Measurements from ENCODE around the gene PNPLA2. TPM values are rescaled to one million over a fixed set of nuclear protein-coding genes. Genes with fewer than 3 reads are reported as not detected.

Gene PNPLA2
- total RNA-seq, 2 experiments from 2014 or later: 19.8 to 41.2 TPM

DNA sequence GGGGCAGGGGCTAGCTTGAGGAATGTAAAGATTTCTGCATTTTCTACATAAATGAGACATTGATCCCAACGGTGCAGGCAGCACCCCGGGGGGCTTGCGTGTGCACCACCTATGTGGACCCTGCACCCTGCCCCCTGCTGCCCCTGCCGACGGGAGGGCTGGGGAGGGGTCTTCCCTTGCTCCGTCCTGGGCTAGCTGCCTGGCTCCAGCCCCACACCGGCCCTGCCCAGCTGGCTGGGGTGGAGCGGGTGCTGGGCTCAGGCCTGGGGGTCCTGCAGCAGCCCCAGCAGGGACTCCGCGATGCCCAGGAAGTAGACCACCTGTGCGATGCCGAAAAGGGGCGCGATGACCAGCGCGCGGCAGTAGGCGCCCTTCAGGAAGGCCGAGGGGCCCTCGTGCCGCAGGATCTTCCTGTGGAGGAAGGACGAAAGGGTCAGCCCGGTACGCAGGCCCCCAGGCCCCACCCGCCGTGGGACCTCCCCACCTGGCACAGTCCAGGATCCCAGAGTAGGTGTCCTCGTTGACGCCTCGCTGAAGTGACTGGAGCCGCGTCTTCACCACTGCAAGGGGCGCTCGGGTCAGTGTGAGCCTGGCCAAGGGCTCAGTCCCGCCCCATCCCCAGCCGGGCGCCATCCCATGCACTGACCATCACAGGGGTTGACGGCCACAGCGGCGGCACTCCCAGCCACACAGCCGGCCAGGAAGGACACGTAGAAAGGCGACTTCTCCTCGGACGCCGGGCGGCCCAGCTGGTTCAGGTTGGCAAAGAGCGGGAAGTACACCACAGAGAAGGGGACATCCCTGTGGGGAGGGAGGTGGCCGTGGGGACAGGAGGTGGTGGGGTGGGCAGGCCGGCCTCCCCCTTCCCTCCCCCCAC is 26.8 kb upstream of the PNPLA2 start:
- no peak for DNase-seq (ENCODE audit: low spot score)
- Histone ChIP-seq H3K79me2 (ENCODE audit: insufficient read depth, low read depth, low read length) (peaks cover 20% of the 10 kb centered on the region), H3K27ac (ENCODE audit: low read depth, low read length, poor library complexity, severe bottlenecking) (no peak overlapping the region), H3K4me1 (ENCODE audit: insufficient read depth, low read length, poor library complexity, severe bottlenecking) (peaks cover 41% of the 10 kb centered on the region), H3K9me2 (ENCODE audit: insufficient read depth, low read length) (no peaks in the 10 kb centered on the region), H3K4me2 (ENCODE audit: low read length) (no peak overlapping the region), H3K9me3 (ENCODE audit: low read length) (no peaks in the 10 kb centered on the region), H3K36me3 (ENCODE audit: insufficient read depth, low read length) (peaks cover 30% of the 10 kb centered on the region; the same call in 1 of the 2 replicates), H4K20me1 (ENCODE audit: insufficient read depth, low read length) (no peaks in the 10 kb centered on the region), H3K4me3 (ENCODE audit: low read depth, low read length, poor library complexity, severe bottlenecking) (no peak overlapping the region), H2AFZ (ENCODE audit: low read length) (no peak overlapping the region)
- ChIA-PET POLR2A (no interaction called here), CTCF (ENCODE audit: unreplicated experiment) (no interaction called here)
- intact Hi-C loops (cut with micrococcal nuclease; ENCODE audit: unreplicated experiment): no loop called here
- no peak for TF ChIP-seq EZH2phosphoT487 (IDR thresholded peaks at IDR 0.05; ENCODE audit: borderline replicate concordance, low read depth, low read length)
- TF ChIP-seq, protein P1, sequence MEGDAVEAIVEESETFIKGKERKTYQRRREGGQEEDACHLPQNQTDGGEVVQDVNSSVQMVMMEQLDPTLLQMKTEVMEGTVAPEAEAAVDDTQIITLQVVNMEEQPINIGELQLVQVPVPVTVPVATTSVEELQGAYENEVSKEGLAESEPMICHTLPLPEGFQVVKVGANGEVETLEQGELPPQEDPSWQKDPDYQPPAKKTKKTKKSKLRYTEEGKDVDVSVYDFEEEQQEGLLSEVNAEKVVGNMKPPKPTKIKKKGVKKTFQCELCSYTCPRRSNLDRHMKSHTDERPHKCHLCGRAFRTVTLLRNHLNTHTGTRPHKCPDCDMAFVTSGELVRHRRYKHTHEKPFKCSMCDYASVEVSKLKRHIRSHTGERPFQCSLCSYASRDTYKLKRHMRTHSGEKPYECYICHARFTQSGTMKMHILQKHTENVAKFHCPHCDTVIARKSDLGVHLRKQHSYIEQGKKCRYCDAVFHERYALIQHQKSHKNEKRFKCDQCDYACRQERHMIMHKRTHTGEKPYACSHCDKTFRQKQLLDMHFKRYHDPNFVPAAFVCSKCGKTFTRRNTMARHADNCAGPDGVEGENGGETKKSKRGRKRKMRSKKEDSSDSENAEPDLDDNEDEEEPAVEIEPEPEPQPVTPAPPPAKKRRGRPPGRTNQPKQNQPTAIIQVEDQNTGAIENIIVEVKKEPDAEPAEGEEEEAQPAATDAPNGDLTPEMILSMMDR (conservative IDR thresholded peaks at IDR 0.05; ENCODE audit: low read length): no peak
- BruUV-seq (replicated peaks): no TSS peak

DNA sequence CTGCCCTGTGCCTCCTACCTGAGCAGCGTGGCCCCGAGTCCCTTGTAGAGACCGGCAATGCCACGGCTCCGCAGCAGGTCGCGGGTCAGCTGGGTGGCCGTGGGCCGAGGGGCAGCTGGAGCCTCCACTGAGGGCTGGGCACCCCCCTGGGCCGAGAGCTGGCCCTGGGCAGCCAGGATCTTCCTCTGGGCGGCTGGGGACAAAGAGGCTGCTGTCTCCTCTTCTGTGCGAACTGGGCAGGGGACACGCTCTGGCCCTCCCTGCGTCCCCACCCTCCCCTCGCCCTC is 26.2 kb upstream of the PNPLA2 start:
- no peak for DNase-seq (ENCODE audit: low spot score)
- BruUV-seq (replicated peaks): no TSS peak
- ChIA-PET POLR2A (no interaction called here), CTCF (ENCODE audit: unreplicated experiment) (no interaction called here)
- H3K9me3 ChIP-seq (ENCODE audit: low read length): no peaks in the 10 kb centered on the region
- H3K27ac ChIP-seq (ENCODE audit: low read depth, low read length, poor library complexity, severe bottlenecking): no peak overlapping the region
- peaks cover 41% of the 10 kb centered on the region for H3K4me1 ChIP-seq (ENCODE audit: insufficient read depth, low read length, poor library complexity, severe bottlenecking)
- no peak overlapping the region for H3K4me3 ChIP-seq (ENCODE audit: low read depth, low read length, poor library complexity, severe bottlenecking)
- H3K36me3 ChIP-seq (ENCODE audit: insufficient read depth, low read length): peaks cover 28% of the 10 kb centered on the region; the same call in 1 of the 2 replicates
- no peaks in the 10 kb centered on the region for H3K9me2 ChIP-seq (ENCODE audit: insufficient read depth, low read length)
- H3K4me2 ChIP-seq (ENCODE audit: low read length): no peak overlapping the region
- TF ChIP-seq, protein P1 (conservative IDR thresholded peaks at IDR 0.05; ENCODE audit: low read length): no peak
- TF ChIP-seq EZH2phosphoT487 (IDR thresholded peaks at IDR 0.05; ENCODE audit: borderline replicate concordance, low read depth, low read length): no peak
- H2AFZ ChIP-seq (ENCODE audit: low read length): no peak overlapping the region
- intact Hi-C loops (cut with micrococcal nuclease; ENCODE audit: unreplicated experiment): no loop called here
- no peaks in the 10 kb centered on the region for H4K20me1 ChIP-seq (ENCODE audit: insufficient read depth, low read length)
- H3K79me2 ChIP-seq (ENCODE audit: insufficient read depth, low read depth, low read length): peaks cover 22% of the 10 kb centered on the region

DNA sequence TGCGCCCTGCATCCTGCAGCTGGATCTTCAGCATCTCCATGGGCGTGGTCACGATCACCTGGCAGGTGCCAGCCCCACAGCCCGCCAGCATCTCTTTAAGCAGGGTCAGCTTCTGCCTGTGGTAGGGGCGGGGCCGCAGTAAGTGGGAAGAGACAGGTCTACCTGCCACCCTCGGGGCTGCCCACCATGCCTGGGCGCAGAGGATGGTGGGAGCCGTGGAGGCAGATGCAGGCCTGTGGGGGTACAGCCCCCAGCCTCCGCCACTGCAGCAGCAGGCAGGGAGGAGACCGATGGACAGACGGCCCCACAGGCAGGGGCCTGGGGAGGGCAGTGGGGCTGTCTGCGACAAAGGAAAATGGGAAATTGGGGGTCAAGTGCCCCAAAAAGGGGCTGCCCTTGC is 25.8 kb upstream of the PNPLA2 start:
- no peak overlapping the region for H3K27ac ChIP-seq (ENCODE audit: low read depth, low read length, poor library complexity, severe bottlenecking)
- H3K4me3 ChIP-seq (ENCODE audit: low read depth, low read length, poor library complexity, severe bottlenecking): no peak overlapping the region
- H3K79me2 ChIP-seq (ENCODE audit: insufficient read depth, low read depth, low read length): peaks cover 22% of the 10 kb centered on the region
- H3K4me2 ChIP-seq (ENCODE audit: low read length): no peak overlapping the region
- TF ChIP-seq, protein P1 (conservative IDR thresholded peaks at IDR 0.05; ENCODE audit: low read length): no peak
- TF ChIP-seq EZH2phosphoT487 (IDR thresholded peaks at IDR 0.05; ENCODE audit: borderline replicate concordance, low read depth, low read length): no peak
- ChIA-PET POLR2A (no interaction called here), CTCF (ENCODE audit: unreplicated experiment) (no interaction called here)
- H3K9me3 ChIP-seq (ENCODE audit: low read length): no peaks in the 10 kb centered on the region
- no TSS peak for BruUV-seq (replicated peaks)
- intact Hi-C loops (cut with micrococcal nuclease; ENCODE audit: unreplicated experiment): no loop called here
- peaks cover 24% of the 10 kb centered on the region; the same call in 1 of the 2 replicates for H3K36me3 ChIP-seq (ENCODE audit: insufficient read depth, low read length)
- no peaks in the 10 kb centered on the region for H3K9me2 ChIP-seq (ENCODE audit: insufficient read depth, low read length)
- H2AFZ ChIP-seq (ENCODE audit: low read length): no peak overlapping the region
- peaks cover 37% of the 10 kb centered on the region for H3K4me1 ChIP-seq (ENCODE audit: insufficient read depth, low read length, poor library complexity, severe bottlenecking)
- H4K20me1 ChIP-seq (ENCODE audit: insufficient read depth, low read length): no peaks in the 10 kb centered on the region
- DNase-seq (ENCODE audit: low spot score): no peak
